ENCODE data around the gene DAB2IP. TPM values are rescaled to one million over a fixed set of nuclear protein-coding genes. Genes with fewer than 3 reads are reported as not detected.
"Not testable (repeated sequence)": the region's sequence is repeated elsewhere in the genome, so short reads cannot be mapped to it uniquely, and the experiment has no call there.

Gene DAB2IP
- total RNA-seq, 1 experiment from 2014 or later = 31.0 TPM

DNA sequence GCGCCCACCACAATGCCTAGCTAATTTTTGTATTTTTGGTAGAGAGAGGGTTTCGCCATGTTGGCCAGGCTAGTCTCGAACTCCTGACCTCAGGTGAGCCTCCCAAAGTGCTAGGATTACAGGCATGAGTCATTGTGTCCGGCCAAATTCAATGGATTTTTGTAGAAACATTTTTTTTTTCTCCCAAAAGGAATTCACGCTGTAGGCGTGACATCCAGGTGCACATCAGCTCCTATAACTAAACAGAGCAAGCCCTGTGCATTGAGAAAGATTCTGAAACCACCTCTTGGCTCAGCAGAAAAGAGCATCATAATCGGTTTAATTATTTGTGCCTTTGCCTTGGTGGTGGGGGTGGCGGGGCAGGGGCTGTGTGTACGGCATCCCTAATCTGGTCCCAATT, 32.9 kb upstream of the DAB2IP start (continued):
- TF ChIP-seq ZNF274 (IDR thresholded peaks at IDR 0.05; ENCODE audit: low read depth, low read length) = no peak
- TF ChIP-seq POLR2A (IDR thresholded peaks at IDR 0.05; ENCODE audit: borderline replicate concordance, extremely low read depth, insufficient read depth, insufficient read length) = no peak
- no peak for TF ChIP-seq POLR2AphosphoS5 (IDR thresholded peaks at IDR 0.05; ENCODE audit: low read depth, low read length)
- TF ChIP-seq JUND (IDR thresholded peaks at IDR 0.05) = no peak

DNA sequence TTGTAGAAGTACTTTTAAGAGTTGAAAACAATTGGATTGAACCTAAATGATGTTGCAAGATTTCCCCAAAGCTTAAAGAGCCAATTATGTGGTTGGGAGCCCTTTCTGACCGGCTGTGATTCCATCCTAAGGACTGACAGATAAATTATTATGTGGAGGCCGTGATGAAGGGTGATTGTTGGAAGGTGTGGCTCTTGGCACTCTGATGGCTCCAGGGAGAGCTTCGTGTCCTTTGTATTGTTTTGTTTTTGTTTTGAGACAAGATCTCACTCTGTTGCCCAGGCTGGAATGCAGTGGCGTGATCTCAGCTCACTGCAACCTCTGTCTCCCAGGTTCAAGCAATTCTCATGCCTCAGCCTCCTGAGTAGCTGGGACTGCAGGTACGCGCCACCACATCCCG, 32.5 kb upstream of the DAB2IP start:
- H2AFZ ChIP-seq (ENCODE audit: low read depth, low read length, poor library complexity, severe bottlenecking); BruUV-seq (replicated peaks); H3K27ac ChIP-seq (ENCODE audit: low read depth, low read length); intact Hi-C loops (cut with micrococcal nuclease); H4K20me1 ChIP-seq (ENCODE audit: insufficient read depth); H3K9me2 ChIP-seq (ENCODE audit: insufficient read depth); POLR2A ChIA-PET; H3K9ac ChIP-seq (ENCODE audit: low read length); H3K27me3 ChIP-seq (ENCODE audit: insufficient read depth, low read length); H3K79me2 ChIP-seq (ENCODE audit: insufficient read depth, low read length); H3K9me3 ChIP-seq (ENCODE audit: control insufficient read depth in 1 of 2, insufficient read depth in 1 of 2, low read depth in 1 of 2, low read length in 2 of 2); H3K4me3 ChIP-seq (replicated peaks in 1 of 2; ENCODE audit: low read depth in 1 of 2, low read length in 2 of 2); ATAC-seq; DNase-seq (ENCODE audit: low read depth, low spot score); H3K36me3 ChIP-seq (ENCODE audit: control insufficient read depth in 1 of 2, insufficient read depth in 2 of 2, low read length in 2 of 2); RAD21 ChIA-PET (ENCODE audit: low non-redundant PET in 1 of 2, low total read pairs in 2 of 2, uncharacterized antibody in 2 of 2, unreplicated experiment in 2 of 2): not testable (repeated sequence)
- CTCF ChIA-PET = interaction anchor here (1.2 kb wide), 1 partner anchor 73 kb away, joined by 4 read pairs; no protein-coding TSS in a partner anchor
- Histone ChIP-seq H3K4me1 (ENCODE audit: control insufficient read depth in 1 of 2, insufficient read depth in 2 of 2, low read length in 2 of 2) (peaks cover 11 to 38% of the 10 kb centered on the region in 2 experiments), H3K4me2 (ENCODE audit: low read length) (peak overlapping the region; percentile 43)

DNA sequence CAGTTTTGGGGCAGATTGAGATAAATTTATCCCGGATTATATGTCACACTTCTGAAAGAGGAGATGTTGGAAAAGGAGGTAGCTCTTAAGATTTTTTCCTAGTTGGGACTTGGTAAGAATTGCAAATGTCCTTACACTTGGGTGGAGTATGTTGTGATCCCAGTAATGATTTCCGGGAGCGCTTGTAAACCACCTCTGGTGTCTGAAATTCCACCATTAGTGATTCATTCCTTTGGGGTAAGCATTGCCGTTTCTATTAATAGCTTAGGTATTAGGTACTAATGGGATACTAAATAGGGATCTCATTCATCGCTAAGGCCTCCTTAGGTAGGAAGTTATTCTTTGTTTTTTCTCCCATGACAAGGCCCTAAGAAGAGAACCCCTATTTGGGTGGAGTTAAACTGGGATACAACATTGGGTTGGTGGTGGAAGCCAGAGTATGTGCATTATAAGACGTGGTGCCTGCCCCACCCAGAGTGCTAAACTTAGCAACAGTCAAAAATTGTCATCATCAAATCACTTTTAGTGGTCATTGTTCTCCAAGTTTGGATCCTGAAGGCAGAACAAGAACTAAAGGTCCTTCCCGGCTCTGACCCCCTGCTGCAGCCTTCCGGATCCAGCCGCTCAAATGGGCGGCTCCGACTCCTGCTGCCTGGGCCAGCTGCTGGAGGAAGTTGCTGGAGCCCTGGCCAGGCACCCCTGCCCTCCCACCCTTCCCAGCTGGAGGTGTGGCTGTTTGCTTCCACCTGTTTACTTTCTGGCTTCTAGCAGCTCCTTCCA, 31.7 kb upstream of the DAB2IP start:
- H3K27ac ChIP-seq (ENCODE audit: low read depth, low read length) = no peak overlapping the region
- POLR2A ChIA-PET = interaction anchor here (1.4 kb wide), 1 partner anchor 12 kb away, joined by 4 read pairs; no protein-coding TSS in a partner anchor
- no TSS peak for BruUV-seq (replicated peaks)
- H3K27me3 ChIP-seq (ENCODE audit: insufficient read depth, low read length) = no peaks in the 10 kb centered on the region
- no peak overlapping the region for H2AFZ ChIP-seq (ENCODE audit: low read depth, low read length, poor library complexity, severe bottlenecking)
- intact Hi-C loops (cut with micrococcal nuclease) = no loop called here
- no peaks in the 10 kb centered on the region for H3K36me3 ChIP-seq (ENCODE audit: control insufficient read depth in 1 of 2, insufficient read depth in 2 of 2, low read length in 2 of 2)
- ATAC-seq (no peak), DNase-seq (ENCODE audit: low read depth, low spot score) (no peak)
- no peak overlapping the region for H3K4me3 ChIP-seq (replicated peaks in 1 of 2; ENCODE audit: low read depth in 1 of 2, low read length in 2 of 2)
- no peaks in the 10 kb centered on the region for H3K9me2 ChIP-seq (ENCODE audit: insufficient read depth)
- TF ChIP-seq, protein P1, sequence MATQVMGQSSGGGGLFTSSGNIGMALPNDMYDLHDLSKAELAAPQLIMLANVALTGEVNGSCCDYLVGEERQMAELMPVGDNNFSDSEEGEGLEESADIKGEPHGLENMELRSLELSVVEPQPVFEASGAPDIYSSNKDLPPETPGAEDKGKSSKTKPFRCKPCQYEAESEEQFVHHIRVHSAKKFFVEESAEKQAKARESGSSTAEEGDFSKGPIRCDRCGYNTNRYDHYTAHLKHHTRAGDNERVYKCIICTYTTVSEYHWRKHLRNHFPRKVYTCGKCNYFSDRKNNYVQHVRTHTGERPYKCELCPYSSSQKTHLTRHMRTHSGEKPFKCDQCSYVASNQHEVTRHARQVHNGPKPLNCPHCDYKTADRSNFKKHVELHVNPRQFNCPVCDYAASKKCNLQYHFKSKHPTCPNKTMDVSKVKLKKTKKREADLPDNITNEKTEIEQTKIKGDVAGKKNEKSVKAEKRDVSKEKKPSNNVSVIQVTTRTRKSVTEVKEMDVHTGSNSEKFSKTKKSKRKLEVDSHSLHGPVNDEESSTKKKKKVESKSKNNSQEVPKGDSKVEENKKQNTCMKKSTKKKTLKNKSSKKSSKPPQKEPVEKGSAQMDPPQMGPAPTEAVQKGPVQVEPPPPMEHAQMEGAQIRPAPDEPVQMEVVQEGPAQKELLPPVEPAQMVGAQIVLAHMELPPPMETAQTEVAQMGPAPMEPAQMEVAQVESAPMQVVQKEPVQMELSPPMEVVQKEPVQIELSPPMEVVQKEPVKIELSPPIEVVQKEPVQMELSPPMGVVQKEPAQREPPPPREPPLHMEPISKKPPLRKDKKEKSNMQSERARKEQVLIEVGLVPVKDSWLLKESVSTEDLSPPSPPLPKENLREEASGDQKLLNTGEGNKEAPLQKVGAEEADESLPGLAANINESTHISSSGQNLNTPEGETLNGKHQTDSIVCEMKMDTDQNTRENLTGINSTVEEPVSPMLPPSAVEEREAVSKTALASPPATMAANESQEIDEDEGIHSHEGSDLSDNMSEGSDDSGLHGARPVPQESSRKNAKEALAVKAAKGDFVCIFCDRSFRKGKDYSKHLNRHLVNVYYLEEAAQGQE (IDR thresholded peaks at IDR 0.05; ENCODE audit: low read depth) = no peak
- TF ChIP-seq ZFX (IDR thresholded peaks at IDR 0.05) = no peak
- TF ChIP-seq, protein P2, sequence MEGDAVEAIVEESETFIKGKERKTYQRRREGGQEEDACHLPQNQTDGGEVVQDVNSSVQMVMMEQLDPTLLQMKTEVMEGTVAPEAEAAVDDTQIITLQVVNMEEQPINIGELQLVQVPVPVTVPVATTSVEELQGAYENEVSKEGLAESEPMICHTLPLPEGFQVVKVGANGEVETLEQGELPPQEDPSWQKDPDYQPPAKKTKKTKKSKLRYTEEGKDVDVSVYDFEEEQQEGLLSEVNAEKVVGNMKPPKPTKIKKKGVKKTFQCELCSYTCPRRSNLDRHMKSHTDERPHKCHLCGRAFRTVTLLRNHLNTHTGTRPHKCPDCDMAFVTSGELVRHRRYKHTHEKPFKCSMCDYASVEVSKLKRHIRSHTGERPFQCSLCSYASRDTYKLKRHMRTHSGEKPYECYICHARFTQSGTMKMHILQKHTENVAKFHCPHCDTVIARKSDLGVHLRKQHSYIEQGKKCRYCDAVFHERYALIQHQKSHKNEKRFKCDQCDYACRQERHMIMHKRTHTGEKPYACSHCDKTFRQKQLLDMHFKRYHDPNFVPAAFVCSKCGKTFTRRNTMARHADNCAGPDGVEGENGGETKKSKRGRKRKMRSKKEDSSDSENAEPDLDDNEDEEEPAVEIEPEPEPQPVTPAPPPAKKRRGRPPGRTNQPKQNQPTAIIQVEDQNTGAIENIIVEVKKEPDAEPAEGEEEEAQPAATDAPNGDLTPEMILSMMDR (IDR thresholded peaks at IDR 0.05 in 2 of 3, conservative IDR thresholded peaks at IDR 0.05 in 1 of 3; ENCODE audit: borderline replicate concordance in 1 of 3, insufficient read depth in 1 of 3, low read depth in 2 of 3, low read length in 2 of 3) = no peak
- no peaks in the 10 kb centered on the region for H3K9me3 ChIP-seq (ENCODE audit: control insufficient read depth in 1 of 2, insufficient read depth in 1 of 2, low read depth in 1 of 2, low read length in 2 of 2)
- H3K79me2 ChIP-seq (ENCODE audit: insufficient read depth, low read length) = peaks cover 4% of the 10 kb centered on the region; the same call in 1 of the 2 replicates
- peaks cover 11 to 38% of the 10 kb centered on the region in 2 experiments for H3K4me1 ChIP-seq (ENCODE audit: control insufficient read depth in 1 of 2, insufficient read depth in 2 of 2, low read length in 2 of 2)
- H3K9ac ChIP-seq (ENCODE audit: low read length) = no peak overlapping the region
- RAD21 ChIA-PET (ENCODE audit: low non-redundant PET in 1 of 2, low total read pairs in 2 of 2, uncharacterized antibody in 2 of 2, unreplicated experiment in 2 of 2) = interaction anchor here in 1 of 2 experiments (0.7 kb wide), 1 partner anchor 197 kb away, joined by 3 read pairs; no protein-coding TSS in a partner anchor
- H3K4me2 ChIP-seq (ENCODE audit: low read length) = peak overlapping the region; percentile 43
- no peaks in the 10 kb centered on the region for H4K20me1 ChIP-seq (ENCODE audit: insufficient read depth)
- CTCF ChIA-PET = interaction anchor here (1.1 to 1.9 kb wide), 5 partner anchors 15 to 311 kb away, joined by 3 to 6 read pairs (median 4); no protein-coding TSS in a partner anchor

Measured in HCT116 (cell line).